GM19438 (cell line): ENCODE data around the gene PTPRJ.
"Not testable (repeated sequence)": the region's sequence is repeated elsewhere in the genome, so short reads cannot be mapped to it uniquely, and the experiment has no call there.

ENCODE experiments used
- ATAC-seq: cut with Tn5 transposase; IDR thresholded peaks from one replicate; pipeline ENCODE4 v1.9.1; 2021; ENCODE audit warnings: low read depth; ENCODE audit not compliant: unreplicated experiment

Gene PTPRJ

DNA sequence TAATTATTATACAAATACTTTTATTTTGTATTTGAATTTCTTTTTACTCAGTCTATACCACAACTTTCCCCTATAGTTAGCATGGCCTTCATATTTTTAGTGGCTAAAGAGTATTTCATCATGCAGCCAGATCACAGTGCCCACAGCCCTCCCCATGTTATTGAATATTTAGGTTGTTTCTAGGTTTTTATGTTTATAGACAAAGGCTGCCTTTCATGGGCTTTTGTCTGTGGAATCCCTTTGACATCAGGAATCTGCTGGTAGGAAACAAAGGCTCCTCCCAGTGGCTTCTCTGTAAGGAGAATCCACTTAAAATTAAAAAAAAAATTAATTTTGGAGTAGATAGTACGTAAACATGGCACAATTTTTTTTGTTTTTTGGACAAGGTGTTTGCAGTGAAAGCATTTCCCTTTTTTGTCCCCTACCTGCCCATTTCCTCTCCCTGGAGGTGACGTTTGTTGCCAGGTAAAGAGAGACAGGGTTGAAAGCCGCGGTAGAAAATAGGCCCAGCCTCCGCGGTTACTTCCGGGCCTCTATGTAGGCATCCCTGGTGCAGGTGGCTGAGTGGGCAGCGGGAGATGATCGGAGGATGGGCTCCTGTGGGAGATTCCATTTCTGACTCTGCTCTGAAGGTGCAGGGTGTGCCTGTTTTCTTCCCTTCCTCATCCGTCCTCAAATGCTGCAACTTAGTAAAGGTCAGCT is 154.0 kb downstream of the PTPRJ start:
- ATAC-seq = no peak

DNA sequence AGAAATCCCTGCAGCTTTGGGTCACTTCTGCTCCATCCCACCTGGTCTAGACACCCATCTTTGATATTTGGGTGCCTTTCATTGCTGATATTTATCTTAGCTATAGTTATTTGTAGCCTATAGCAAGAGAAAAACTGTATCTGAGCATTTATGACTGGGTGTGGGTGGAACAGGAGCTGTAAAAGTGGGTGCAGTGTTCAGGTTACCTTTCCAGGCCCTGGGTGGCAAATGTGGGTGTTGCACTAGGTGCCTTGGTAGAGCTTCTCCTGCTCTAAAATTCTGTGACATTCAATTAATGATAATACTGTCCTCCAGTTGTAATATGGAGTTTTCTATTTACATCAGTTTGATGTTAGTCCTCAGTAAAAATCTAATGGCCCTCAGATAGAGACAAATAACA is 157.9 kb downstream of the PTPRJ start:
- ATAC-seq = no peak

DNA sequence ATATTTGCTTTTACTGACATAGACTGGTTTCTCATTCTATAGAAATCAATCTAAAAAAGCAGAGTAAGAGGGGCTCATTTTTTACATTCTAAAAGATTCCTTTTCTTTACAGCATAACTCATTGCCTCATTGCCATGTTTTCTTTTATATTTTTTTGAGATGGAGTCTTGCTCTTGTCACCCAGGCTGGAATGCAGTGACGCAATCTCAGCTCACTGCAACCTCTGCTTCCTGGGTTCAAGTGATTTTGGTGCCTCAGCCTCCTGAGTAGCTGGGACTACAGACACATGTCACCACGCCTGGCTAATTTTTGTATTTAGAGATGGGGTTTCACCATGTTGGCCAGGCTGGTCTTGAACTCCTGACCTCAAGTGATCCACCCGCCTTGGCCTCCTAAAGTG is 159.5 kb downstream of the PTPRJ start:
- ATAC-seq = not testable (repeated sequence)

DNA sequence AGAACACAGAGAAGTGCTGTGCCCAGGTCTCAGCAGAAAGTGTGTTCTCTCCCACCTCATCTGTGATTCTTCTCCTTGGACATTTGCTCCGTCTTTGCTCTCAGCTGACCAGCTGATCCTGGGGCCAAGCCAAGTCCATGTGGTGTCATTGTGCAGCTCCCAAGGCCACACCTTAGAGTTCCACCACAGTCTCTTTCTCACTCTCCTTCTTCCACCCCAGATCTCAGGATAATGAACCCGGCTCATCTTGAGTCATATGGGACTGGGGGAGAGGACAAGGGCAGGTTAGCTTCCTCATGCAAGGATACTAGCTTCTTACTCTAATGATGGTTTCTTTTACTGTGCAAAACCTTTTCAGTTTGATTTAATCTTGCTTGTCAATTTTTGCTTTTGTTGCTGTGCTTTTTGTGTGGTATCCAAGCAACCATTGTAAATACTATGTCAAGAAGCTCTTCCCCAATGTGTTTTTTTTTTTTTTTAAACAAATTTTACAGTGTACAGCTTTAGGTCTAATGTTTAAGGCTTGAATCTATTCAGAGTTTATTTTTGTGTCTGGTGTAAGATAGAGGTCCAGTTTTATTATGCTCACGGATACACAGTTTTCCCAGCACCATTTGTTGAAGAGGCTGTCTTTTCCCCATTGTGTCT is 161.2 kb downstream of the PTPRJ start:
- ATAC-seq = no peak

DNA sequence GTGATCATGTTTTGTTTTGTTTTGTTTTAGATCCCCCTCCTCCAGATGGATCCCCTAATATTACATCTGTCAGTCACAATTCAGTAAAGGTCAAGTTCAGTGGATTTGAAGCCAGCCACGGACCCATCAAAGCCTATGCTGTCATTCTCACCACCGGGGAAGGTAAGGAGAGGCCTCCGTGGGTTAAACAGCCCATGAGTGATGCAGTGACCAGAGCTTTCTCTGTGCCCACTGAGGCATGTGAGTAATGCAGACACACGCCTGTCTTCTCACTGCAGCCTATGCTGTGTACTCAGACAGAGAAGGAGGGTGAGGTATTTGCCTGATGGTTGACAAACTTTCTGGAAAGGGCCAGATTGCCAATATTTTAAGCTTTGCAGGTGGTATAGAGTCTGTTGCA is 162.5 kb downstream of the PTPRJ start:
- ATAC-seq = no peak

DNA sequence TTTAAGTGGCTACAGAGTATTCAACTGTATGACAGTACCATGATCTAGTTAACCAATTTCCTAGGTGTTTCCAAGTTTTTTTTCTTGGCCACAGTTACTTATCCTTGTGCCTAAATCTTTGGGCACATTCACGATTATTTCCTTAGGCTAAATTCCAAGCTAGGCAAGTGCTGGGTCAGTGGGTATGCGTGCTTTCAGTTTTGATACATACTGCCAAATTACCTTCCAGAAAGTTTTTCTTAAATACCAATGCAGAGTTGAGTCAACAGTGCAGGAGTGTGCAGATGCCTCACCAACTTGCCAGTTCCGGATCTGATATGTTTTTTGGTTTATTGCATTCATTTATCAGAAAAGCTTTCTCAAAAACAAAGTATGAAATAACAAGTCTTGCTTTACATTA is 168.4 kb downstream of the PTPRJ start:
- no peak for ATAC-seq

DNA sequence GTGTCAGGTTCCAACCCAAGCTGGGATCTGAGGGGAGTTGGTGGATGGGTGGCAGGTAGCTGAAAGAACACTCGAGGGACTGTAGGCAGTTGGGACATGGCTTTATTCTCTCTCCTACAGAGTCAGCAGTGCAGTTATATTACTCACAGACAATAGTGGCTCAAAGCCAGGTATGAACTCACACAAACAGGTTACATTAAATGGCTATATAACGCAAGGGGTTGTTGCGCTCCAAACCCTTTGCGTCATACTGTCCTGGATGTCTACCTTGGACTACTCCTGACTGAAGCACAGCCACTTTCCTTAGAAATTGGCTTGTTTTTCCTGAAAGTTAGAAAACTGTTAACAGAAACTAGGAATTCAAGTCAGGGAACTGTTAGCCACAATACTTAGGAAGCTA is 169.9 kb downstream of the PTPRJ start:
- ATAC-seq = no peak

DNA sequence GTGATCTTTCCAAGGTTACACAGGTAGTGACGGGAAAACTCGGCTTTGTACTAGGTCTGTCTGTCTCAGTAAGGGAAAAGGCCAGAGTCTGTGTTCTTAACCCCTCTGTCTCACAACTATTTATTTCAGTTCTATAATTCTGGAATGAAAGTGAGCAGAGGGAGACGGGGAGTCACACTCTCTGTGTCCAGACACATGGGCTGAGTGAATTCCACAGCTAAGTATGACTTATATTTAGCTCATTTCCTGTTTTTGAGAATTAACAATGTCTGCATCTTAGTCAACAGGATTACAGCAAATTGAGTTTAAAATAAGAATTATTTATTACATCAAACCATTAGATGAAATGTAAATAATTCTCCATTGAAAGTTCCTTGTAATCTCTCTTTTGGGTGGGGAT is 173.8 kb downstream of the PTPRJ start:
- ATAC-seq = no peak

DNA sequence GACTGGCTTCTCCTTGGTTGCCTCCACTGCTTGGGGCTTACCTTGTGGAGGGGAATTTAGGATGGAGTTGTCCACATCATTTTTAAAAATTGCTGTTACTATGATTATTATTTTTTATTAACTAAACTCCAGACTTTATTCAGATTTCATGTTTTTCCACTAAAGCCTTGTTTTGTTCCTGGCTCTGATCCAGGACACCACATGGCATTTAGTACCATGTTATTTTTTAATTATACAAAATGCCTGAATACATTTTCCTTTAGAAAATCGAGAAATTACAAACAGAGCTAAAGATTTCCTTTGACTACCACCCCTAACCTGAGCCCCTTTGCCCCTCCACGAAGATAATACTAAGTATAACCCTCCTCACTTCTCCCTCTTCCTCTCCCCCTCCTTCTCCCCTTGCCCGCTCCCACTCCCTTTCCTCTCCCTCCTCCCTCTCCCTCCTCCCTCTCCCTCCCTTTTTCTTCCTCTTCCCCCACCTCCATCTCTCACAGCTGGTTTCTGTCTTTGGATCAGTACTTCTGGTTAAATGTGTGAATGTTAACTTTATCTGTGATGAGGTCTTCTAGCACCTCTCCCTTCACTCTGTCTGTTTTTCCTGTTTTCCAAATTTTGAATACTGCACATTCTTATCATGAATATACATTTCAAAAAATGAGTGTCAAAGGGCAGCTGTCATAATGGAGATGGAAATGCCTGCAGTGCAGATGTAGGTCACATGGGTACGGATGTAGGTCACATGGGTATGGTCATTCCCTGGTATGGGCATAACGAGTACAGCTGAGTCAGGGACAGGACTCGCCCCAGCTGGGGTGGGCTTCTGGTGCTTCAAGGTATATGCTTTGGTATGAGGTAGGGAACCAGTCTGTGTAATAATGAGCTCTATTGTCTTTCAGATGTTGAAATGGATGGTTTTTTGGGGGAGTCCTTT is 181.9 kb downstream of the PTPRJ start:
- no peak for ATAC-seq

DNA sequence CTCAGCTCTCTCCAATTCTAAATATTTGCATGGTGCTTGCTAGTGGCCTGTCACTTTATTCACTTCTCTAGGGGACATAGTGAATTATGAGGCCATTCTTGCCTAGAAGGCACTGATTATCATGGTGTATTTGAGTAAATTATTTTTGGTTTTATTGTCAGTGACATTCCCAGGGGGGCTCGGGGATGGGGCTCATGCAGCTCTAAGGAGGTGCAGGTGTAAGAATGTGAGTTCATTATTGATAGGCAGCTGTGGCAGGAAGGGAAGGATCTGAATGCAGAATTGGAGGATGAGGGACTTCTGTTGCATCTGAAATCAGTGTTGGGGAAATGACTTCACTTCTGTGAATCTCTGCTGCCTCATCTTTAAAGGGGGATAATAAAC is 182.5 kb downstream of the PTPRJ start:
- ATAC-seq = no peak

DNA sequence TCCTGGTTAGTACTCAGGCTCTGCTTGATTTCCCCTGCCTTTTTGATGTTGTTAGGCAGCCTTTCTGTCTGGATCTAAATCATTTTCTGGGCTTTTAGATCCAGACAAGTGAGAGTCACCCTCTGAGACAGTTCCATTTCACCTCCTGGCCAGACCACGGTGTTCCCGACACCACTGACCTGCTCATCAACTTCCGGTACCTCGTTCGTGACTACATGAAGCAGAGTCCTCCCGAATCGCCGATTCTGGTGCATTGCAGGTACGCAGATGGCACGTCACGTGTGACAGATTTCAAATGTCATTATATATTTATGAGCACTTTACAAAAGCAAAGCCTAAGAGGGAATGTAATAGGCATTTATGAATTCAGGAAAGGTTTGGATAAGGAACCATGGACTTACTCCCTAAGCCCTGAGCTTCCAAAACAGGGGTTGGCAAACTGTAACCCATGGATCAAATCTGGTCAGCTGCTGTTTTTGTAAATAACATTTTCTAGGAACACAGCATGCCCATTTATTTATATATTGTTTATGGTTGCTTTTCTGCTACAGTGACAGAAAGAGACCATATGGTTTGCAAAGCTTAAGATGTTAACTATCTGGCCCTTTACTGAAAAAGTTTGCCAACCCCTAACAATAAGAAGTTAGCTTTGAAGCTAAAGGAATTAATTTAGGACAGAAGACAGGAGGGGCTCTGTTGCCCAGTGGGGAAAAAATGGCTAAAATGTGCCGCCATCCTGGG is 183.2 kb downstream of the PTPRJ start:
- ATAC-seq = no peak

DNA sequence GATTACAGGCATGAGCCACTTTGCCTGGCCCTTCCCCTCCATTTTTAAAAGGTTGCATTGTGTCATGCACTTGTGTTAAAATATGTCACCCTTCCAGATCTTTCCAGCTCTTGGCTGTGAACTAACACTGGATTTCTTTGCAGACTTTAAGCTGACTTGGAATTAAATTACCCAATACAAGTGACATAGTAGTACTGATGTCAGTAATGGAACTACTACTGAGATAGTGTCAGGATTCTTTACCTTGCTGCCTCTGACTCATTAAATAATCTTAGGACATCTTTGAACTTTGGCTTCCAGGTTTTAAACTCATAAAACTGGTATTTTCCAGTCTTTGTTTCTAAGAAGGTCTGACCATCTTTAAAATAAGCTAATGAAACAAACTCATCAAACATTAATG is 184.5 kb downstream of the PTPRJ start:
- no peak for ATAC-seq

DNA sequence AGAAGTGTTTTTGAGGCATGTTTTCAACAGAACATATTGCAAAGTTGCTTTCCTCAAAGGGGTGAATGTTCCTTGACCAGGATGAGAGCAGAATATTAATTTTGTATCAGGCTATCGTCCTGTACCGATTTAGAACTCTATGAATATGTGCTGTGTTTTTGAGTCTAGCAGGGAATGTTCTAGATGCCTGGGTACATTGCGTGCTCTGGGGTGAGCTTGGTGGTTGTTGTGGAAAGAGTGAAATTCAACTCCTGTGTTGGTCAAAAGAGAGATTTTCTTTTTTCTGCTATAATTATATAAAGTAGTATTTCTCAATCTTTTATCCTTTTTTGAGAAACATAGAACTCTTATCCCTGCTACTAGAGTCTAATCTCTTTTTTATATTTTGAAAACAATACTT is 185.1 kb downstream of the PTPRJ start:
- ATAC-seq = no peak

DNA sequence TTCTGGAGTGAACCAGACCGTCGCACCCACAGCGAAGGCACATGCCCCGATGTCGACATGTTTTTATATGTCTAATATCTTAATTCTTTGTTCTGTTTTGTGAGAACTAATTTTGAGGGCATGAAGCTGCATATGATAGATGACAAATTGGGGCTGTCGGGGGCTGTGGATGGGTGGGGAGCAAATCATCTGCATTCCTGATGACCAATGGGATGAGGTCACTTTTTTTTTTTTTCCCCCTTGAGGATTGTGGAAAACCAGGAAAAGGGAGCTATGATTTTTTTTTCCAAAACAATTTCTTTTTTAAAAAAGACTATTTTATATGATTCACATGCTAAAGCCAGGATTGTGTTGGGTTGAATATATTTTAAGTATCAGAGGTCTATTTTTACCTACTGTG is 187.0 kb downstream of the PTPRJ start:
- ATAC-seq = no peak

DNA sequence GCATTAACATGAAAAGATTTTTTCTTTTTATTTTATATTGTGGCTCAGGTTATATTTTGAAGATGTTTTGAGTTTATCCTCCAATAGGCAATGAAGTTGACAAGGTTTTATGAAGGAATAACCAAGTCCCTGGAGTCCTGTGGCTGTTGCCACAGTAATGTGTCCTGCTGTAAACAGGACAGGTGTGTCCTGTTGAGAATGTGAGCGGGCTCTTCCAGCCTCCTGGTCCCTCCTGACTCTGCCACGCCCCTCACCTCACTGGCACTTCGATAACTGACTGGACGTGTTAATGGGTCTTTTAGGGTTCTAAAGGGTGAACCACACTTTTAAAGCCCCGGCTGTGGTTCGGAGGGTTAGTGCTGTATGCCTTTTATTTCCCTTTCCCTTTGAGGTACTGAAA is 188.5 kb downstream of the PTPRJ start:
- no peak for ATAC-seq

DNA sequence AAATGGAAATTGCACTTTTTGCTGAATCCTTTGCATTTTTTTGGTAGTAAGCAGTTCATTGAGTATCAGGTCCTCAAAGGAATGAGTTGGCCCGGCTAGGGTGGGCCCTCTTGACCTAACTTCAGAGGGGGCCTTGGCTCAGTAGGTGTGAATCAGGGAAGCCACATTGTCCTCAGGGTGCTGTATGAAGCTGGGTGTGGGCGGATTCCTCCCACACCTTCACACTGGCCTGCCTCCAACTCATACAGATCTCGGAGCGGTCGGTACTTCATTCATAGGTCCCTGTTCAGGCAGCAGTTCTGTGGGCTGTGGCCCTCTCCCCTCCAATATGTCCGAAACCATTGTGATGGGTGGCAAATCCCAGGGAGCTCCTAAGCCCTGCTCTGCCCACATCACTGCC is 188.9 kb downstream of the PTPRJ start:
- ATAC-seq = no peak

DNA sequence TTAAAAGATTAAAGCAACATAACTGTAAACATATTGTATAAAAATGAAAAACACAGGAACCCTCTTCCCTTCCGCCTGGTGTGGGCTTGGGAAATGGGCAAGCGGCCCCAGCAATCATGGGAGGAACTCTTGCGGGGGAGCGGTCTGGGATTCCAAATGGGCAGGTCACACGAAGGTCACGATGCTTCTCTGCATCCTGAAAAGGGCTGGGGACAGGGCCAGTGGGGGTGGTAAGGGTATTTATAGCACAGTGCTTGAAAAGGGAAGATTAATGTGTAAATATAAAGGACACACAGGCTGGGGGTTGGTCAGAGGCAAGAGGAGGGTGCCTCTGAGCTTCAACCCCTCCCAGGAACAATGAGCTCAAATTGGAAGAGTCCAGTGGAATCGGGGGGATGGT is 189.4 kb downstream of the PTPRJ start:
- ATAC-seq = no peak

DNA sequence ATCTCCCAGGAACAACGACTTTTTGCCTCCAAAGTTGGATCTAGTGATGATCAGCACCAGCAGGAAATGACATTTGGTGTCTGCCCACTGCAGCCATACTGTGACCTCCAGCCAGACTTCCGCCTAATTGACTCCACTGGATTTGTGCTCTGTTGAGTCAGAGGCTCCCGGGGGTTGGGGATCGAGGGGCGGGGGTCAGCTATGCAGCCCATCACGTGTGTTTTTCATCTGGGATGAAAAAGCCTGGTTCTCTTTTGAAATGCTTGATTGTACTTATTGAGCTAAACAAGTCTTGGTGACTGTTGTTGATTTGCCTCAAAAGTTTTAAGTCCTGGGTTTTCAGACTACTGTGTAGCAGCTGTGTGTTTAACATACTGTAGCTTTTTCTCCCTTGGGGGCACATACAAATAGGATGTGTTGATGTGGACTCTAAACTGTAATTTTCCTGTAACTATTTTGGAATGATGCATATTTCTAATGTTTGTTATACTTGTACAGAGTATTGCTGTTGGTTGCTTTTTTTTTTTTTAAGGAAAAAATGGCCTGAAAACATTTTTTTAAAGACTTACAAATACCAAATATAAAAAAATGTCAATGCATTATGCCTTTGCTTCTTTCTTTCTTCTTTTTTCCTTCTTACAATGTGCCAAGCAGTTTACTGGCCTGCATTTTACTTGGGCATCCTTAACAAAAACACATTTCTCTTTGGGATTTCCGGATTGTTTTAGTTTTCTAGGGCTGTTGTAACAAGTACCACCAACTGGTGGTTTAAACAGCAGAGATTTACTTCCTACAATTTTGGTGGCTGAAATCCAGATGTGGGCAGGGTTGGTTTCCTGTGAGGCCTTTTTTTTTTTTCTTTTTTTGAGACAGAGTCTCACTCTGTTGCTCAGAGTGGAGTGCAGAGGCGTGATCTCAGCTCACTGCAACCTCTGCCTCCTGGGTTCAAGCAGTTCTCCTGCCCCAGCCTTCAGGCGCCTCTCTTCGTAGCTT is 190.2 kb downstream of the PTPRJ start:
- no peak for ATAC-seq

DNA sequence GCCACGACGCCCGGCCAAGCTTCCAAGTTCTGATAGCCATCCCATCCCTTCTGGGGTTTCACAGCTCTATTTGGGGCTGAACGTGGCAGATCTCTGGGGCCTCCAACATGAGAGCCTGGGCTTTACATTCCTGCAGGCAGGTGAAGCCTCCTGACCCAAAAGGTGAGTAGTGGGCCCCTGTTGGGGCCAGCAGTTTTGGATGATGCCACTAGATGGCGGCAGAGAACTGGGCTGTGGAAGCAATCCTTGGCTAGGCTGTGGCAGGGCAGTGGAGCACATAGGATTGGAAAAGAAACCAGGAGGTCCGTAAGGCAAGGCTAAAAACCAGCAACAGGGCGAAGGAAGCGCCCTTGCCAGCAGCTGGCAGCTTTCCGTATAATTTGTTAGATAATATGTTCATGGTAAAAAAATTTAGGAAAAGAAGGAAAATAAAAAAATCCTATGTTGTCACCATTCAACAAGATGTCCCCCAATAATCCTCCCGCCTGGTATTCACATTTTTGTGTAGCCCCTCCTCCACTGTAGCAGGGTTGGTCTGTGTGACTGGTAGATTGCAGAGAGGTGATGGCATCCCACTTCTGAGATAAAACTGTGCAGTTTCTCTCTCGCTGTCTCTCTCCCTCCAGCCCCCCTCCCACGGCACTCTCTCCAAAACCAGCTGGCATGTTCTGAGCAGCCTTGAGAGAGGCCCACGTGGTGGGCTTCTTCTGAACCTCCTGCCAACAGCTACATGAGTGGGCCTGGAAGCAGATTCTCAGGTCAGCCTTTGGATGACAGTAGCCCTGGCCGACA is 192.7 kb downstream of the PTPRJ start:
- ATAC-seq = no peak
